ENCODE data around the gene HCN1. TPM values are rescaled to one million over a fixed set of nuclear protein-coding genes. Genes with fewer than 3 reads are reported as not detected.

The HCN1 gene
- total and polyA plus RNA-seq, 2 of the 4 experiments (the other 2 are of a cell fraction), result not detected

- Histone ChIP-seq H2AFZ (replicated peaks; ENCODE audit: low read length, poor library complexity) (no peak overlapping the region), H3K4ac (ENCODE audit: low read depth, low read length) (no peak overlapping the region), H2AK9ac (replicated peaks; ENCODE audit: low read depth, low read length, poor library complexity) (no peak overlapping the region), H3K4me1 (ENCODE audit: control insufficient read depth, insufficient read depth, low read length) (no peaks in the 10 kb centered on the region), H3K36me3 (ENCODE audit: control insufficient read depth, insufficient read depth, low read length) (no peaks in the 10 kb centered on the region), H3K4me2 (ENCODE audit: low read depth, low read length) (no peak overlapping the region), H3K14ac (replicated peaks; ENCODE audit: low read depth, low read length) (no peak overlapping the region), H2BK20ac (ENCODE audit: low read depth, low read length) (no peak overlapping the region), H3K27ac (ENCODE audit: insufficient read depth, low read length) (no peak overlapping the region), H3K9ac (ENCODE audit: low read depth, low read length) (no peak overlapping the region), H2BK120ac (ENCODE audit: low read depth, low read length) (no peak overlapping the region), H2AK5ac (ENCODE audit: low read depth, low read length) (no peak overlapping the region), H3K18ac (ENCODE audit: low read depth, low read length) (no peak overlapping the region), H4K8ac (ENCODE audit: low read depth in 2 of 2, low read length in 2 of 2) (no peak overlapping the region), H2BK15ac (ENCODE audit: low read depth, low read length) (no peak overlapping the region), H3K9me3 (ENCODE audit: control insufficient read depth, insufficient read depth, low read length) (0 out of 2 replicates have a peak, but pooled peaks cover 2% of the 10 kb centered on the region), H3K23ac (ENCODE audit: low read depth, low read length) (no peak overlapping the region), H3K79me1 (ENCODE audit: low read depth in 1 of 2, low read length in 2 of 2) (no peaks in the 10 kb centered on the region), H4K5ac (ENCODE audit: low read depth, low read length) (no peak overlapping the region), H2BK5ac (ENCODE audit: low read depth, low read length, poor library complexity, severe bottlenecking) (no peak overlapping the region), H3K9me1 (ENCODE audit: insufficient read depth, low read length) (no peaks in the 10 kb centered on the region), H4K91ac (ENCODE audit: insufficient read depth, low read depth, low read length) (no peak overlapping the region), H4K20me1 (ENCODE audit: insufficient read depth, low read length) (no peaks in the 10 kb centered on the region), H3K27me3 (ENCODE audit: control insufficient read depth, insufficient read depth, low read length) (no peaks in the 10 kb centered on the region), H3K4me3 (ENCODE audit: insufficient read depth, low read depth, low read length) (no peak overlapping the region), H3K56ac (ENCODE audit: extremely low read depth, insufficient read depth, low read length) (no peak overlapping the region)
- ATAC-seq (ENCODE audit: low read depth) (no peak), DNase-seq (no peak)
- TF ChIP-seq MAFK (IDR thresholded peaks at IDR 0.05; ENCODE audit: low read depth, low read length) (no peak), MXI1 (IDR thresholded peaks at IDR 0.05; ENCODE audit: borderline replicate concordance, low read depth, low read length) (no peak), NFE2L2 (IDR thresholded peaks at IDR 0.05; ENCODE audit: low read depth, low read length) (no peak), SMC3 (IDR thresholded peaks at IDR 0.05; ENCODE audit: low read depth, low read length) (no peak), USF2 (IDR thresholded peaks at IDR 0.05; ENCODE audit: low read depth, low read length) (no peak), RFX5 (IDR thresholded peaks at IDR 0.05; ENCODE audit: low read depth, low read length) (no peak), POLR2A (IDR thresholded peaks at IDR 0.05; ENCODE audit: low read depth, low read length) (no peak), CTCF (conservative IDR thresholded peaks at IDR 0.05; ENCODE audit: low read depth, low read length) (no peak), MAZ (IDR thresholded peaks at IDR 0.05; ENCODE audit: borderline replicate concordance, low read depth, low read length) (no peak), RAD21 (IDR thresholded peaks at IDR 0.05; ENCODE audit: low read length) (no peak), CHD1 (IDR thresholded peaks at IDR 0.05; ENCODE audit: low read depth, low read length) (no peak), ELK1 (IDR thresholded peaks at IDR 0.05; ENCODE audit: borderline replicate concordance, low read depth, low read length) (no peak), FOS (IDR thresholded peaks at IDR 0.05; ENCODE audit: low read depth, low read length) (no peak), BHLHE40 (IDR thresholded peaks at IDR 0.05; ENCODE audit: low read depth, low read length) (no peak), CEBPB (IDR thresholded peaks at IDR 0.05; ENCODE audit: low read depth, low read length) (no peak), RCOR1 (IDR thresholded peaks at IDR 0.05; ENCODE audit: insufficient replicate concordance, low read length) (no peak)
- WGBS, 2 experiments (ENCODE audit: extremely low coverage in 2 of 2, insufficient read length in 1 of 2), result no CpG with 5 or more reads among the region's 2 CpGs
- BruUV-seq (replicated peaks), result no TSS peak
- dilution Hi-C loops (cut with HindIII; ENCODE audit: low sequenced_read_pairs, unreplicated experiment), result no loop called here
- CTCF ChIA-PET, result no interaction called here
- intact Hi-C loops (cut with micrococcal nuclease), result no loop called here
- in situ Hi-C loops (cut with MboI; ENCODE audit: low sequenced_read_pairs), result no loop called here
- POLR2A ChIA-PET (ENCODE audit: unreplicated experiment), result no interaction called here
These were observed 400.9 kb downstream of the HCN1 start for GRCh38 chr5:45295231-45295630.

All from IMR-90 (cell line).